Measurements from ENCODE around the gene ANKDD1B.
"Not testable (repeated sequence)": the region's sequence is repeated elsewhere in the genome, so short reads cannot be mapped to it uniquely, and the experiment has no call there.

The ANKDD1B gene

GRCh38 chr5:75611311-75612225 is at the start of gene ANKDD1B:
TSS of gene ANKDD1B (plus strand) at chr5:75611453. CDS start at chr5:75611635, 182 bp downstream.
- no peaks in the 10 kb centered on the region for H3K9me3 Mint-ChIP-seq
- no peak within 1 kb of the TSS for H3K27ac Mint-ChIP-seq
- H3K27me3 Mint-ChIP-seq (ENCODE audit: low read depth) = peaks cover 10% of the 10 kb centered on the region
- no peak within 1 kb of the TSS for H3K4me3 Mint-ChIP-seq
- peaks cover 10% of the 10 kb centered on the region for H3K36me3 Mint-ChIP-seq (ENCODE audit: low read depth)
- H3K4me1 Mint-ChIP-seq (ENCODE audit: low read depth) = peaks cover 6% of the 10 kb centered on the region

GRCh38 chr5:75565991-75566709 is 45.1 kb upstream of the ANKDD1B start:
- Mint-ChIP-seq H3K36me3 (ENCODE audit: low read depth) (peaks cover 52% of the 10 kb centered on the region), H3K4me3 (peak overlapping the region; percentile 66), H3K9me3 (peaks cover 38% of the 10 kb centered on the region), H3K4me1 (ENCODE audit: low read depth) (peaks cover 19% of the 10 kb centered on the region), H3K27ac (peak overlapping the region; percentile 90)
- not testable (repeated sequence) for H3K27me3 Mint-ChIP-seq (ENCODE audit: low read depth)

- peaks cover 47% of the 10 kb centered on the region for H3K36me3 Mint-ChIP-seq (ENCODE audit: low read depth)
These were observed 44.4 kb upstream of the ANKDD1B start for GRCh38 chr5:75566710-75567309.

GRCh38 chr5:75567710-75568109 is 43.5 kb upstream of the ANKDD1B start:
- Mint-ChIP-seq H3K36me3 (ENCODE audit: low read depth) (peaks cover 41% of the 10 kb centered on the region), H3K4me3 (peak overlapping the region; percentile 43), H3K4me1 (ENCODE audit: low read depth) (peaks cover 23% of the 10 kb centered on the region), H3K27ac (peak overlapping the region; percentile 49), H3K9me3 (peaks cover 28% of the 10 kb centered on the region), H3K27me3 (ENCODE audit: low read depth) (no peaks in the 10 kb centered on the region)

More at GRCh38 chr5:75566710-75567309, 44.4 kb upstream of the ANKDD1B start:
- peak overlapping the region; percentile 66 for H3K4me3 Mint-ChIP-seq
- H3K27me3 Mint-ChIP-seq (ENCODE audit: low read depth) = no peaks in the 10 kb centered on the region
- peak overlapping the region; percentile 90 for H3K27ac Mint-ChIP-seq
- H3K4me1 Mint-ChIP-seq (ENCODE audit: low read depth) = peaks cover 23% of the 10 kb centered on the region
- H3K9me3 Mint-ChIP-seq = peaks cover 33% of the 10 kb centered on the region

- Mint-ChIP-seq H3K4me1 (ENCODE audit: low read depth) (peaks cover 23% of the 10 kb centered on the region), H3K9me3 (peaks cover 23% of the 10 kb centered on the region), H3K27ac (no peak overlapping the region), H3K27me3 (ENCODE audit: low read depth) (no peaks in the 10 kb centered on the region), H3K36me3 (ENCODE audit: low read depth) (peaks cover 38% of the 10 kb centered on the region), H3K4me3 (no peak overlapping the region)
These were observed 43.1 kb upstream of the ANKDD1B start for GRCh38 chr5:75568202-75568601.

- H3K27ac Mint-ChIP-seq = no peak overlapping the region
- peaks cover 20% of the 10 kb centered on the region for H3K4me1 Mint-ChIP-seq (ENCODE audit: low read depth)
- no peak overlapping the region for H3K4me3 Mint-ChIP-seq
- H3K9me3 Mint-ChIP-seq = peaks cover 4% of the 10 kb centered on the region
- peaks cover 22% of the 10 kb centered on the region for H3K36me3 Mint-ChIP-seq (ENCODE audit: low read depth)
- no peaks in the 10 kb centered on the region for H3K27me3 Mint-ChIP-seq (ENCODE audit: low read depth)
These were observed 39.7 kb upstream of the ANKDD1B start for GRCh38 chr5:75571547-75571946.

- no peaks in the 10 kb centered on the region for H3K27me3 Mint-ChIP-seq (ENCODE audit: low read depth)
- peaks cover 4% of the 10 kb centered on the region for H3K9me3 Mint-ChIP-seq
- peaks cover 12% of the 10 kb centered on the region for H3K4me1 Mint-ChIP-seq (ENCODE audit: low read depth)
- no peak overlapping the region for H3K4me3 Mint-ChIP-seq
- H3K36me3 Mint-ChIP-seq (ENCODE audit: low read depth) = peaks cover 18% of the 10 kb centered on the region
- no peak overlapping the region for H3K27ac Mint-ChIP-seq
These were observed 36.5 kb upstream of the ANKDD1B start for GRCh38 chr5:75574791-75575190.

GRCh38 chr5:75578280-75578679 is 33.0 kb upstream of the ANKDD1B start:
- peaks cover 17% of the 10 kb centered on the region for H3K36me3 Mint-ChIP-seq (ENCODE audit: low read depth)
- not testable (repeated sequence) for H3K27me3 Mint-ChIP-seq (ENCODE audit: low read depth); H3K27ac Mint-ChIP-seq; H3K4me3 Mint-ChIP-seq; H3K9me3 Mint-ChIP-seq
- H3K4me1 Mint-ChIP-seq (ENCODE audit: low read depth) = peaks cover 11% of the 10 kb centered on the region

GRCh38 chr5:75584641-75585040 is 26.6 kb upstream of the ANKDD1B start:
- no peaks in the 10 kb centered on the region for H3K27me3 Mint-ChIP-seq (ENCODE audit: low read depth)
- no peak overlapping the region for H3K4me3 Mint-ChIP-seq
- peaks cover 15% of the 10 kb centered on the region for H3K36me3 Mint-ChIP-seq (ENCODE audit: low read depth)
- no peak overlapping the region for H3K27ac Mint-ChIP-seq
- H3K9me3 Mint-ChIP-seq = no peaks in the 10 kb centered on the region
- H3K4me1 Mint-ChIP-seq (ENCODE audit: low read depth) = peaks cover 3% of the 10 kb centered on the region

- Mint-ChIP-seq H3K27ac (no peak overlapping the region), H3K9me3 (no peaks in the 10 kb centered on the region), H3K36me3 (ENCODE audit: low read depth) (peaks cover 11% of the 10 kb centered on the region), H3K4me1 (ENCODE audit: low read depth) (no peaks in the 10 kb centered on the region), H3K4me3 (no peak overlapping the region), H3K27me3 (ENCODE audit: low read depth) (no peaks in the 10 kb centered on the region)
These were observed 22.6 kb upstream of the ANKDD1B start for GRCh38 chr5:75588666-75589065.

GRCh38 chr5:75600535-75600934 is 10.7 kb upstream of the ANKDD1B start:
- Mint-ChIP-seq H3K9me3 (no peaks in the 10 kb centered on the region), H3K4me1 (ENCODE audit: low read depth) (peaks cover 15% of the 10 kb centered on the region), H3K36me3 (ENCODE audit: low read depth) (peaks cover 24% of the 10 kb centered on the region), H3K4me3 (no peak overlapping the region), H3K27me3 (ENCODE audit: low read depth) (no peaks in the 10 kb centered on the region), H3K27ac (no peak overlapping the region)

- Mint-ChIP-seq H3K36me3 (ENCODE audit: low read depth) (peaks cover 20% of the 10 kb centered on the region), H3K27ac (no peak overlapping the region), H3K27me3 (ENCODE audit: low read depth) (no peaks in the 10 kb centered on the region), H3K4me3 (no peak overlapping the region), H3K9me3 (no peaks in the 10 kb centered on the region), H3K4me1 (ENCODE audit: low read depth) (peaks cover 15% of the 10 kb centered on the region)
These were observed 9.7 kb upstream of the ANKDD1B start for GRCh38 chr5:75601567-75601966.

GRCh38 chr5:75601996-75602395 is 9.3 kb upstream of the ANKDD1B start:
- Mint-ChIP-seq H3K4me1 (ENCODE audit: low read depth) (peaks cover 15% of the 10 kb centered on the region), H3K4me3 (no peak overlapping the region), H3K36me3 (ENCODE audit: low read depth) (peaks cover 17% of the 10 kb centered on the region), H3K27ac (no peak overlapping the region), H3K9me3 (no peaks in the 10 kb centered on the region), H3K27me3 (ENCODE audit: low read depth) (no peaks in the 10 kb centered on the region)

GRCh38 chr5:75603371-75603770 is 7.9 kb upstream of the ANKDD1B start:
- peaks cover 17% of the 10 kb centered on the region for H3K36me3 Mint-ChIP-seq (ENCODE audit: low read depth)
- H3K27ac Mint-ChIP-seq = no peak overlapping the region
- no peaks in the 10 kb centered on the region for H3K27me3 Mint-ChIP-seq (ENCODE audit: low read depth)
- H3K9me3 Mint-ChIP-seq = no peaks in the 10 kb centered on the region
- no peak overlapping the region for H3K4me3 Mint-ChIP-seq
- H3K4me1 Mint-ChIP-seq (ENCODE audit: low read depth) = peaks cover 19% of the 10 kb centered on the region

Measured in T-helper 1 cell treated with Interleukin-12 subunit alpha and Interleukin-12 subunit beta and Interleukin-4 antibody, amounts not matched to agents 30 μg/mL and 1 μg/mL, for 36 hours (primary cell).